ENCODE measurements around the gene PIP4K2A.

GRCh38 chr10:22719406-22720042 is 5.1 kb upstream of the PIP4K2A start:
- TF ChIP-seq CTCF (IDR thresholded peaks at IDR 0.05; ENCODE audit: low read depth, low read length) = no peak
- TF ChIP-seq EZH2phosphoT487 (IDR thresholded peaks at IDR 0.05; ENCODE audit: low read depth) = no peak
